Muscle layer of duodenum (tissue), 2 donors: ENCODE data around the gene SLC66A3.

Experiments
- H3K27ac ChIP-seq: one replicate; pipeline ENCODE4 v1.7.0; 2013; ENCODE audit warnings: mild to moderate bottlenecking, low read length
- H3K27me3 ChIP-seq: one replicate; pipeline ENCODE4 v1.7.0; 2013; ENCODE audit warnings: low read depth, mild to moderate bottlenecking, control low read depth, low read length
- H3K36me3 ChIP-seq, 2 donors: one replicate each; pipeline ENCODE4 v1.7.0; 2013; ENCODE audit warnings: low read length in 2 of 2, control low read depth in 1 of 2, mild to moderate bottlenecking in 1 of 2; ENCODE audit not compliant: insufficient read depth in 2 of 2, control insufficient read depth in 1 of 2
- H3K4me1 ChIP-seq, 2 donors: one replicate each; pipeline ENCODE4 v1.7.0; 2013; ENCODE audit warnings: low read length in 2 of 2, mild to moderate bottlenecking in 2 of 2, control low read depth in 1 of 2, moderate library complexity in 1 of 2; ENCODE audit not compliant: insufficient read depth in 2 of 2, control insufficient read depth in 1 of 2
- H3K4me3 ChIP-seq, 2 donors: one replicate each; pipeline ENCODE4 v1.7.0; 2013; ENCODE audit warnings: low read length in 2 of 2, low read depth in 1 of 2, mild to moderate bottlenecking in 1 of 2
- H3K9me3 ChIP-seq, 2 donors: one replicate each; pipeline ENCODE4 v1.7.0; 2013; ENCODE audit warnings: low read length in 2 of 2, control low read depth in 1 of 2, mild to moderate bottlenecking in 1 of 2; ENCODE audit not compliant: control insufficient read depth in 1 of 2
- donor health status: healthy.

Gene SLC66A3

DNA sequence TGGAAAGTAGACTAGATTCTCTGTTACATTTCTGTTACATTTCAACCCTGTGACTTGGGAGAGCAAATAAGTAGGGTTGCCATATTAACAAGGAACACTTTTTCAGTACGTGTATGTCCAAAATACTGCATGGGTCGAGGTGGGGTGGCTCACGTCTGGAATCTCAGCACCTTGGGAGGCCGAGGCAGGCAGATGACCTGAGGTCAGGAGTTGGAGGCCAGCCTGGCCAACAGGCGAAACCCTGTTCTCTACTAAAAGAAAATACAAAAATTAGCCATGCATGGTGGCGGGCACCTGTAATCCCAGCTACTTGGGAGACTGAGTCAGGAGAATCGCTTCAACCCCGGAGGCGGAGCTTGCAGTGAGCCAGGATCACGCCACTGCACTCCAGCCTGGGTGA, 11.2 kb downstream of the SLC66A3 start:
- Histone ChIP-seq H3K4me3 (no peak overlapping the region), H3K36me3 (peaks cover 0 to 7% of the 10 kb centered on the region in 2 donors), H3K27me3 (no peaks in the 10 kb centered on the region), H3K4me1 (no peaks in the 10 kb centered on the region), H3K27ac (no peak overlapping the region), H3K9me3 (no peaks in the 10 kb centered on the region)

DNA sequence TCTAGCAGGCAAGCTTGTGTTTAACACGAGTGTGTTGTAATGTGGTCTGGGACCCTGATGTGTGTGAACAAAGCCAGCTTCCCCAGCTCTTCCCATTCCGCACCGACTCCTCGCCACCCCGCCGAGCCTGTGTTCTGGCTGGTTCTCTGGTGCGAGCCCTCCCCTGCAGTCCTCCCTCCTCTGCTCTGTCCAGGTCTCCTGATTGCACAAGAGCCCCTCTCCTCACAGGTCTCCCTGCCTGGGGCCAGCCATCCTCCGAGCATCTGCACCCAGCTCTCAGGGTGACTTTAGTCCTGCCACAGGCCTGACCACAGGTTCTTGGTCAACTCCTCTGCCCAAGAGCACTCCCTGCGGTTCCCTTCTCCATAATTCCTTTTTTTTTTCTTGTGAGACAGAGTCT, 13.2 kb downstream of the SLC66A3 start:
- H3K27me3 ChIP-seq = no peaks in the 10 kb centered on the region
- H3K4me3 ChIP-seq = no peak overlapping the region
- no peaks in the 10 kb centered on the region for H3K4me1 ChIP-seq
- H3K9me3 ChIP-seq = no peaks in the 10 kb centered on the region
- H3K27ac ChIP-seq = no peak overlapping the region
- peaks cover 0 to 5% of the 10 kb centered on the region in 2 donors for H3K36me3 ChIP-seq

DNA sequence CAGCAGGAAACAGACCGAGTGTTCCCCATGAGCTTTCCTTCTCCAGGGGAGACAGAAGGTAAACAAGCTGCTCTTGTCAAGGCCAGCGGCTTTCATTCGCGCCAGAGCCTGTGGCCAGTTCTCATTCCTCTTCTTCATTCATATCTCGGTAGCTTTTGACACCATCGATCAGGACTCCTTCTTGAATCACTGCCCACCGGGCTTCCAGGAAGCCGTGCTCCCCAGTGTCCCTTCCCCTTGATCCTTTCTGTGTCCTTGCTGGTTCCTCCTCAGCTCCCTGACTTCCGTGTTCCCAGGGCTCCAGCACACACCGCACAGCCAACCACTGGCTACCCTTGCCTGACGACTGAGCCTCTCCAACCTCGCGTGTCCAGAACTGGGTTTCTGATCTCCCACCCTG, 14.1 kb downstream of the SLC66A3 start:
- H3K27ac ChIP-seq = no peak overlapping the region
- H3K4me1 ChIP-seq = no peaks in the 10 kb centered on the region
- no peaks in the 10 kb centered on the region for H3K36me3 ChIP-seq
- H3K27me3 ChIP-seq = no peaks in the 10 kb centered on the region
- no peaks in the 10 kb centered on the region for H3K9me3 ChIP-seq
- no peak overlapping the region for H3K4me3 ChIP-seq

DNA sequence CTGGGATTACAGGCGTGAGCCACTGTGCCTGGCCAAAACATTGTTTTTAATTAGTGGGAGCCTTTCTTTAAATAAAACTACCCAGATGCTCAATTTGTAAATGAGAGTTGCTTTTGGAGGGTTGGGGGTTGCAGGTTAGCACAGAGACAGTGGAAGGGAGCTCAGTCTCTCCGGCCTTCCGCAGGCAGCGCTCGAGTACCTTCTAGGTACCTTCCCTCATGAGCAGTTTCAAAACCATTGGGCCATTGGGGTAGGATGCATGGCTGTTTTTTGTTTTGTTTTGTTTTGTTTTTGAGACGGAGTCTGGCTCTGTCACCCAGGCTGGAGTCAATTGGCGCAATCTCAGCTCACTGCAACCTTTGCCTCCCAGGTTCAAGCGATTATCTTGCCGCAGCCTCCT, 19.0 kb downstream of the SLC66A3 start:
- Histone ChIP-seq H3K9me3 (no peaks in the 10 kb centered on the region), H3K27ac (no peak overlapping the region), H3K27me3 (no peaks in the 10 kb centered on the region), H3K4me3 (no peak overlapping the region), H3K36me3 (no peaks in the 10 kb centered on the region), H3K4me1 (no peaks in the 10 kb centered on the region)

DNA sequence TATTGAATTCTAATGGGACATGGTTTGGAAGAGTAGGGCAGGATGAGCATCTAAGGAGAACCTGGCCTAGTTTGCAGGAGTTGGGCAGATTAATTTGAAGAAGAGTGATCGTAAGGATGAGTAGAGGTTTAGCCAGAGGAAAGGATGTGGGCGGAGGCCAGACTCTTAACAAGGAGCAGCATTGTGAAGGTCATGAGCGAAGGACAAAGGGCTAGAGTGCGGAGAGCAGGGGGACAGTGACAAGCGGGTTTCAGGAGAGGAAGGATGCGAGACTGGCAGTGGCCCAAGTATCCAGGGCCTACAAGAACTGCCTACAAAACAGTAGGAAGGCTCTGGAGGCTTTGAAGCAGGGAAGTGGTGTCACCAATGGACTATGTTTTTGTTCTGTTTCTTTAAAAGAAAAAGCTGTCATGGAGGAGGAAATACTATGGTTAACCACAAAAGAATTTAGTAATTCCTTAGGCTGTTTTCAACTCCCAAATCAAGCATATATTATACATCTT, 20.1 kb downstream of the SLC66A3 start:
- Histone ChIP-seq H3K4me1 (no peaks in the 10 kb centered on the region), H3K4me3 (no peak overlapping the region), H3K36me3 (no peaks in the 10 kb centered on the region), H3K9me3 (no peaks in the 10 kb centered on the region), H3K27ac (no peak overlapping the region), H3K27me3 (no peaks in the 10 kb centered on the region)

DNA sequence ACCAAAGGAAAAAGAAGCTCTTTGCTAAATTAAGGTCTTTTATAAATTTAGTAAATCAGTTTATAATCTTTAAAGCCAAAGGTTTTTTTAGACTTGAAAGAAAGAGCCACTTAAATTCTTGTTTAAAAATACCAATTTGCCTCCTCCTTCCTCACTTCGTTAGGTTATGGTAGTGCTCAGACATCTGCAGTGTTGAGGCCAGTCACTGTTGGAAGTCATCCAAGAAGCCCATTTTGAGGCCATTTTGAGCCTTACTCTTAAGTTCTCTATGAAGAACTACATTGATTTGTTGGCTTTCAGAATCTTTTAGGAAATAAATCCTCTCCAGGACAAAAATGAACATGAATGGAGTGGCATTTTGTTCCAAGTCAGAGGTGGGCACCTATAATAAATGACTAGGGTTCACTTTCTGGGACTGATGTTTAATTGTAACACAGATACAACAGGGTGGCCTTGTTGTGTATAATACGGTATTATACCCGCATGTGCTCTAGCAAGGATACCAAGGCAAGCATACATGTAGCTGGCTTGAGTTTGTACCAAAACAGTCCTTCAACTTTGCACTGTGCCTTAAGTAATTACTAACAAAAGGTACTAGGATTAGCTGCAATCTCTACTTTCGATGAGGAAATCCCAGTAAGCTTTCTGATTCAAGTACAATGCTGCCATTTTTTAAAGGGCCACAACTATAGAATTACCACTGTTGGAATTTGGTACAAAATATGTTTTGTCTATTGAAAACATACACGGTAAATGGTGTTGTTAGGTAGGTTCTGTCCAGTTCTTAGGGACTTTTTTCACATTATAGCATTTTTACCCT, 22.8 kb downstream of the SLC66A3 start:
- Histone ChIP-seq H3K36me3 (peaks cover 9 to 12% of the 10 kb centered on the region in 2 donors), H3K4me3 (no peak overlapping the region), H3K27ac (no peak overlapping the region), H3K27me3 (no peaks in the 10 kb centered on the region), H3K9me3 (no peaks in the 10 kb centered on the region), H3K4me1 (no peaks in the 10 kb centered on the region)

DNA sequence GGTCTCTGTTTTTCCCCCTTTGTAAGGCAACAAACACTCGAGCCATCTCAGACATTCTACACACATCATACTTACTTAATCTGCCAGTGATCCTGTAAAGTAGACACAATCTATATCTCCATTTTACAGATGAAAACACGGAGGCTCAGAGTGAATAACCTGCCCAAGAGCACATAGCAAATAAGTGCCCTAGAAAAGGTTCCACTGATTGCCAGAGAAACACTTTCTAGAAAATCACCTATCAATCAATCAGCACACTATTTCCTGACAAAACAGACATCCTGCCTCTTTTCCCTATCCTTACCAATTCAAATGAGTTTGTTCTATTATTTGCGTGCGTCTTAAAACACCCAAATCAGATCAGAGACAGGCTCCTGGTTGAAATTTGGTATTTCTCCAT, 23.9 kb downstream of the SLC66A3 start:
- Histone ChIP-seq H3K27ac (no peak overlapping the region), H3K27me3 (no peaks in the 10 kb centered on the region), H3K9me3 (no peaks in the 10 kb centered on the region)

DNA sequence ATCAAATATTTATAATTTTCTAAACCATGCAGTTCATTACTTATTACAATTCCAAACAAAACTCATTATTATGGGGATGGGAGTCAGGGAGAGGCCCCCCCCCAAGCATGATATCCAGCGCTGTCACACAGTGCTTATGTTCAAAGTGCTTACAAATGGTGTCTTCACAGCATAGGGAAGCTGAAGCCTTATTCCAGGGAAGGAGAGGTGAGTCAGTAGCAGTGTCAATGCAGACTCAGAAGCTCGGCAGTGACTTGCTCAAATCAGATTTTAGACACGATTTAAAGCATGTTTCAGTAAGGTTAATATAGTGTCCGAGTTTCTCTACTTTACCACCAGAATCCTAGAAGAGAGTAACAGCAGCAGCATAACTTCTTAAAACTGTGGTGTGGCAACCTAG, 24.6 kb downstream of the SLC66A3 start:
- peaks cover 11 to 13% of the 10 kb centered on the region in 2 donors for H3K36me3 ChIP-seq
- no peak overlapping the region for H3K27ac ChIP-seq
- no peaks in the 10 kb centered on the region for H3K4me1 ChIP-seq
- H3K9me3 ChIP-seq = no peaks in the 10 kb centered on the region
- H3K4me3 ChIP-seq = no peak overlapping the region
- H3K27me3 ChIP-seq = no peaks in the 10 kb centered on the region

More for the DNA sequence above, 23.9 kb downstream of the SLC66A3 start:
- H3K4me3 ChIP-seq = no peak overlapping the region
- H3K4me1 ChIP-seq = no peaks in the 10 kb centered on the region
- H3K36me3 ChIP-seq = peaks cover 10 to 13% of the 10 kb centered on the region in 2 donors

DNA sequence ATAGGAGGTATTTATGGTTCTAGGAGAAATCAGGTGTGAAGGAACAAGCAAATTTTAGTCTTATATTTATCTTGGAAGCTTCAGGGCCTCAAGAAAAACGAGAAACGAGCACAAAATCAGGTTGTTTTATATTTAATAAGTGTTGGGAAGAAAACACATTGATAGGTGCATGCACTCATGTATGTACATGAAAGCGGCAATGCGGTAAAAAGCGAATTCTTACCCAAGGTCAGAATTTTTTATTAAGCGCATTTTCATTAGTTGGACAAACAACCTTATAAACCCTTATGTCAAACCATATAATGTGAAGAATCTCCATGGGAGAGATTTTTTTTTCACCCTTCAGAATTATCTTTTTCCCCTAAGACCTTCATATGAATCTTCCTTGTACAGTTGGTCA, 25.4 kb downstream of the SLC66A3 start:
- no peaks in the 10 kb centered on the region for H3K9me3 ChIP-seq

DNA sequence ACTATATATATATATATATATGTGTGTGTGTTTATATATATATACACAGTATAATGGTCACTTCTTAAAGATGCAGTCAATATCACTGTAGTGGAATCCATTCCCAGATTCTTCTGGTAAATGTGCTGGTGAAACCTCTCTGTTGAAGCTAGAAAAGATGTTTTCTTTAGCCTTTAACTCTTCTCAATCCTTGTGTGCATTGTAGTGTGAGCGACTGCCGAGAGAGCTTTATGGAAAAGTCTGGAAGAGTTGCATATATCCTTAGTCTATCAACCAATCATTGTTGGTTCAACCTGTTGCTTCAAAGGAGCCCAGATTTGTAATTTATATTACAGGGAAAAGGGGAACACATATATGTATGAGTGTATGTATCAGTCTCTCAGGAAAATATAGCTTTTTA, 27.7 kb downstream of the SLC66A3 start:
- no peak overlapping the region for H3K27ac ChIP-seq
- H3K27me3 ChIP-seq = no peaks in the 10 kb centered on the region
- no peaks in the 10 kb centered on the region for H3K9me3 ChIP-seq
- no peaks in the 10 kb centered on the region for H3K4me1 ChIP-seq
- H3K4me3 ChIP-seq = no peak overlapping the region
- H3K36me3 ChIP-seq = peaks cover 14 to 17% of the 10 kb centered on the region in 2 donors

More for the DNA sequence above, 25.4 kb downstream of the SLC66A3 start:
- Histone ChIP-seq H3K36me3 (peaks cover 14 to 17% of the 10 kb centered on the region in 2 donors), H3K4me3 (no peak overlapping the region), H3K27ac (no peak overlapping the region), H3K27me3 (no peaks in the 10 kb centered on the region), H3K4me1 (no peaks in the 10 kb centered on the region)

DNA sequence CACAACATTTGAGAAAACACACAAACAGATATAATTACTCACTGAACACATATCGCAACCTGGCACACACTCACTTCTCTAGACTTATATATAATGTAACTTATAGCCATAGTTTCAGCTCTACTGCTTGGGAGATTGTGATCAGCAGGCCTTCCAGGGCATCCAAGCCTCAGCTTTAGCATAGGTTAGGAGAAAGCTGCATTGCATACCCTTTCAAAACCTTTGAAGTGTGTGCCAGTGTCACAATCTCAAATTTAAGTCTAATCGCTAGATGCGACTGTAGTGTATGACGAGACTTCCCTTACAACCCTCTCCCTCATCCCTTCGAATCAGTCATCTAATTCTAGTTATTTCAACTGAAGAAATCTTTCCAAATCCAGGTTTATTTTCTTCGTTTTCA, 30.9 kb downstream of the SLC66A3 start:
- Histone ChIP-seq H3K27me3 (no peaks in the 10 kb centered on the region), H3K4me3 (no peak overlapping the region), H3K4me1 (no peaks in the 10 kb centered on the region), H3K9me3 (no peaks in the 10 kb centered on the region), H3K36me3 (peaks cover 24 to 32% of the 10 kb centered on the region in 2 donors), H3K27ac (no peak overlapping the region)
